Esophagus squamous epithelium (tissue), 5 donors: ENCODE data around the gene BAG5. TPM values are rescaled to one million over a fixed set of nuclear protein-coding genes. Genes with fewer than 3 reads are reported as not detected.

Experiments
- DNase-seq: peaks from one replicate; lab custom pipeline; 2025; lab: John Stamatoyannopoulos, UW
- H3K27ac ChIP-seq, 4 donors: fragments of 200-600 bp; sonication (generic); one replicate each; pipeline ENCODE4 v1.5.1; 2016 to 2019; ENCODE audit warnings: mild to moderate bottlenecking in 1 of 4
- H3K27me3 ChIP-seq, 4 donors: fragments of 200-600 bp; sonication (generic); 1 replicate in 3 of 4; 2 replicates in 1 of 4; pipeline versions ENCODE4 v1.5.1 to v1.6.0; 2017 to 2021; ENCODE audit warnings: antibody characterized with exemption in 1 of 4
- H3K36me3 ChIP-seq, 3 donors: fragments of 200-600 bp; sonication (generic); one replicate each; pipeline ENCODE4 v1.5.1; 2016 to 2019
- H3K4me1 ChIP-seq, 3 donors: fragments of 200-600 bp; sonication (generic); one replicate each; pipeline ENCODE4 v1.5.1; 2017 to 2019
- H3K4me3 ChIP-seq, 4 donors: fragments of 200-600 bp; sonication (generic); 1 replicate in 3 of 4; 2 replicates in 1 of 4; pipeline ENCODE4 v1.5.1; 2016 to 2019; ENCODE audit warnings: mild to moderate bottlenecking in 2 of 4, moderate library complexity in 1 of 4
- H3K9me3 ChIP-seq, 3 donors: fragments of 200-600 bp; sonication (generic); one replicate each; pipeline ENCODE4 v1.5.1; 2016 to 2019
- CTCF ChIP-seq, 6 experiments: fragments of 450-650 bp in 4 of 6; fragments of 200-600 bp in 2 of 6; sonication (generic) in 2 of 6; IDR thresholded peaks; one replicate each; pipeline ENCODE4 v1.5.1; 2016 to 2019; ENCODE audit warnings: antibody characterized with exemption in 6 of 6, mild to moderate bottlenecking in 4 of 6, moderate library complexity in 4 of 6
- POLR2A ChIP-seq, 4 donors: fragments of 450-650 bp; IDR thresholded peaks; one replicate each; pipeline ENCODE4 v1.6.1; 2017; ENCODE audit warnings: antibody characterized with exemption in 4 of 4, mild to moderate bottlenecking in 4 of 4, moderate library complexity in 3 of 4
- WGBS, 2 donors: methylation state at CpG; one replicate each; pipeline ENCODE4 v1.1.5; 2018; 5-methylcytosine and 5-hydroxymethylcytosine counted together
- intact Hi-C: fragments of 100-400 bp; cut with DNase I; formaldehyde crosslinking; loops from one replicate; pipeline ENCODE4 v1.15.0; 2022
- total RNA-seq, 4 donors: library from RNA; depleted of rRNA; stranded (reverse); fragments of >200 nt; gene quantifications; one replicate each; pipeline ENCODE4 v1.1.0, GENCODE V29; 2016
- donor health status: DM: yes; HTN: yes; CAD: no.

The BAG5 gene
- total RNA-seq, 4 donors from 2014 or later = 24.8 to 32.4 (median 28.5) TPM

- DNase-seq = no peak
- Histone ChIP-seq H3K4me3 (no peak overlapping the region), H3K27ac (peak overlapping the region; percentile 72 to 95 (median 88)), H3K4me1 (peaks cover 29 to 68% (median 40%) of the 10 kb centered on the region in 3 donors), H3K27me3 (no peaks in the 10 kb centered on the region), H3K9me3 (no peaks in the 10 kb centered on the region), H3K36me3 (no peaks in the 10 kb centered on the region)
- TF ChIP-seq CTCF (IDR thresholded peaks at IDR 0.05) = peak in 2 of 6 experiments; percentile 9 to 14
- TF ChIP-seq POLR2A (IDR thresholded peaks at IDR 0.05) = no peak
- 61 to 79% methylated on average over 5 to 6 of the region's 30 CpGs for whole genome bisulfite sequencing, 2 donors
- intact Hi-C loops = loop anchor here (5.0 kb wide), 1 partner anchor 47 kb away; no protein-coding TSS in a partner anchor
Observed at GRCh38 chr14:103549361-103550311, 12.8 kb downstream of the BAG5 start.

GRCh38 chr14:103548463-103549351 is 13.8 kb downstream of the BAG5 start:
- DNase-seq = no peak
- 46 to 80% methylated on average over 3 to 7 of the region's 27 CpGs for WGBS, 2 donors
- H3K4me1 ChIP-seq = peaks cover 38 to 78% (median 49%) of the 10 kb centered on the region in 3 donors
- H3K36me3 ChIP-seq = no peaks in the 10 kb centered on the region
- TF ChIP-seq CTCF (IDR thresholded peaks at IDR 0.05) = no peak
- TF ChIP-seq POLR2A (IDR thresholded peaks at IDR 0.05) = no peak
- no peaks in the 10 kb centered on the region for H3K27me3 ChIP-seq
- peak overlapping the region in 3 of 4 donors; percentile 87 to 95 (median 88) for H3K27ac ChIP-seq
- H3K4me3 ChIP-seq = no peak overlapping the region
- intact Hi-C loops = loop anchor here (5.0 kb wide), 1 partner anchor 46 kb away; no protein-coding TSS in a partner anchor
- H3K9me3 ChIP-seq = no peaks in the 10 kb centered on the region

GRCh38 chr14:103547941-103548462 is 14.5 kb downstream of the BAG5 start:
- DNase-seq = no peak
- intact Hi-C loops = loop anchor here (5.0 kb wide), 1 partner anchor 46 kb away; no protein-coding TSS in a partner anchor
- 80 to 82% methylated on average over 13 to 16 of the region's 18 CpGs for WGBS, 2 donors
- no peaks in the 10 kb centered on the region for H3K36me3 ChIP-seq
- TF ChIP-seq CTCF (IDR thresholded peaks at IDR 0.05) (no peak), POLR2A (IDR thresholded peaks at IDR 0.05) (no peak)
- no peaks in the 10 kb centered on the region for H3K9me3 ChIP-seq
- H3K4me3 ChIP-seq = no peak overlapping the region
- no peak overlapping the region for H3K27ac ChIP-seq
- no peaks in the 10 kb centered on the region for H3K27me3 ChIP-seq
- peaks cover 45 to 85% (median 56%) of the 10 kb centered on the region in 3 donors for H3K4me1 ChIP-seq

GRCh38 chr14:103547455-103547940 is 15.0 kb downstream of the BAG5 start:
- intact Hi-C loops = loop anchor here (5.0 kb wide), 1 partner anchor 45 kb away; no protein-coding TSS in a partner anchor
- Histone ChIP-seq H3K27ac (no peak overlapping the region), H3K9me3 (no peaks in the 10 kb centered on the region), H3K36me3 (no peaks in the 10 kb centered on the region), H3K27me3 (no peaks in the 10 kb centered on the region), H3K4me3 (no peak overlapping the region), H3K4me1 (peaks cover 50 to 85% (median 62%) of the 10 kb centered on the region in 3 donors)
- no peak for DNase-seq
- WGBS, 2 donors = 74 to 81% methylated on average over 6 to 9 of the region's 11 CpGs
- TF ChIP-seq CTCF (IDR thresholded peaks at IDR 0.05) (no peak), POLR2A (IDR thresholded peaks at IDR 0.05) (no peak)
